Activated CD8-positive, alpha-beta T cell treated with anti-CD3 and anti-CD28 coated beads for 36 hours (primary cell): ENCODE measurements around the gene USP50. TPM values are rescaled to one million over a fixed set of nuclear protein-coding genes. Genes with fewer than 3 reads are reported as not detected.
"Not testable (repeated sequence)": the region's sequence is repeated elsewhere in the genome, so short reads cannot be mapped to it uniquely, and the experiment has no call there.

ENCODE experiments used
- ATAC-seq: fragments of 200-7000 bp; cut with Tn5 transposase; one replicate; pipeline ENCODE4 v1.10.0; 2021; ENCODE audit warnings: mild to moderate bottlenecking, moderate library complexity
- CTCF ChIA-PET: fragments of 350-600 bp; sonication (Branson Sonifier 250); formaldehyde crosslinking; loops from one replicate; lab custom pipeline; 2021; ENCODE audit warnings: antibody characterized with exemption; lab: Charles Lee
- POLR2A ChIA-PET: fragments of 350-600 bp; sonication (Branson Sonifier 250); formaldehyde crosslinking; loops from one replicate; lab custom pipeline; 2021; ENCODE audit warnings: antibody characterized with exemption; lab: Charles Lee
- DNase-seq: peaks from one replicate; pipeline ENCODE4 v3.0.0-alpha.2; 2020
- H3K27ac Mint-ChIP-seq: one replicate; pipeline ENCODE4 v1.8.0; 2021; ENCODE audit warnings: mild to moderate bottlenecking, mixed read lengths
- H3K27me3 Mint-ChIP-seq: one replicate; pipeline ENCODE4 v1.8.0; 2021; ENCODE audit warnings: mixed read lengths
- H3K36me3 Mint-ChIP-seq: one replicate; pipeline ENCODE4 v1.8.0; 2021; ENCODE audit warnings: low read depth, mixed read lengths
- H3K4me1 Mint-ChIP-seq: one replicate; pipeline ENCODE4 v1.8.0; 2021; ENCODE audit warnings: low read depth, mixed read lengths
- H3K4me3 Mint-ChIP-seq: one replicate; pipeline ENCODE4 v1.8.0; 2021; ENCODE audit warnings: mild to moderate bottlenecking, moderate library complexity, mixed read lengths
- H3K9me3 Mint-ChIP-seq: one replicate; pipeline ENCODE4 v1.8.0; 2021; ENCODE audit warnings: mixed read lengths
- intact Hi-C: fragments of 100-400 bp; cut with micrococcal nuclease; formaldehyde crosslinking; loops from one replicate; pipeline ENCODE4 v1.10.0; 2022
- total RNA-seq, 2 experiments: library from RNA; stranded (reverse); gene quantifications; one replicate each; pipeline ENCODE4 v1.2.3, GENCODE V29; 2021
- TF ChIP-seq, protein P1 (sequence below): fragments of 200-600 bp; IDR thresholded peaks from one replicate; pipeline ENCODE4 v1.8.0; 2022; ENCODE audit warnings: antibody characterized with exemption, mild to moderate bottlenecking

The USP50 gene
- total RNA-seq, 2 experiments from 2014 or later = not detected

DNA sequence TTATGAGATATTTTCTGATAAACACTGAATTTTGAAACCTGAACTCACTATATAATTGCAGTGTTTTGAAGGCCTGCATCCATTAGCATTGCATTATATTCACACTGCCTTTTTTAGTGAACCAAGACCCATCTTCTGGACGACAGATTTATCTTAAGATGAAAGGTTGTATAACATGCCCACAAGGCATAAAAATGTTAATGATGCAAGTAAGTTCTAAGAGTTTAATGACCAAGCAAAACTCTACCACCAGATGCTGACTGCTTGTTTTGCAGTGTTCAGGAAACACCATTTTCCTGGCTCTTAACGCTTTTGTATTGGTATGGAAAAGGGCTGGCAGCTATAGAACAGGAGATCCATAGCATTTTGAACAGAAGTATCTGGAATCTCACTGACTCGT, 46.1 kb downstream of the USP50 start:
- ATAC-seq = no peak
- Mint-ChIP-seq H3K36me3 (peaks cover 33% of the 10 kb centered on the region), H3K9me3 (no peaks in the 10 kb centered on the region), H3K27me3 (no peaks in the 10 kb centered on the region), H3K4me3 (no peak overlapping the region), H3K4me1 (no peaks in the 10 kb centered on the region), H3K27ac (no peak overlapping the region)
- intact Hi-C loops = no loop called here
- no peak for DNase-seq
- POLR2A ChIA-PET = interaction anchor here (0.6 kb wide), 1 partner anchor 53 kb away, joined by 3 read pairs; no protein-coding TSS in a partner anchor
- CTCF ChIA-PET = no interaction called here
- TF ChIP-seq, protein P1, sequence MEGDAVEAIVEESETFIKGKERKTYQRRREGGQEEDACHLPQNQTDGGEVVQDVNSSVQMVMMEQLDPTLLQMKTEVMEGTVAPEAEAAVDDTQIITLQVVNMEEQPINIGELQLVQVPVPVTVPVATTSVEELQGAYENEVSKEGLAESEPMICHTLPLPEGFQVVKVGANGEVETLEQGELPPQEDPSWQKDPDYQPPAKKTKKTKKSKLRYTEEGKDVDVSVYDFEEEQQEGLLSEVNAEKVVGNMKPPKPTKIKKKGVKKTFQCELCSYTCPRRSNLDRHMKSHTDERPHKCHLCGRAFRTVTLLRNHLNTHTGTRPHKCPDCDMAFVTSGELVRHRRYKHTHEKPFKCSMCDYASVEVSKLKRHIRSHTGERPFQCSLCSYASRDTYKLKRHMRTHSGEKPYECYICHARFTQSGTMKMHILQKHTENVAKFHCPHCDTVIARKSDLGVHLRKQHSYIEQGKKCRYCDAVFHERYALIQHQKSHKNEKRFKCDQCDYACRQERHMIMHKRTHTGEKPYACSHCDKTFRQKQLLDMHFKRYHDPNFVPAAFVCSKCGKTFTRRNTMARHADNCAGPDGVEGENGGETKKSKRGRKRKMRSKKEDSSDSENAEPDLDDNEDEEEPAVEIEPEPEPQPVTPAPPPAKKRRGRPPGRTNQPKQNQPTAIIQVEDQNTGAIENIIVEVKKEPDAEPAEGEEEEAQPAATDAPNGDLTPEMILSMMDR = no peak

GRCh38 chr15:50496692-50497091, 49.8 kb downstream of the USP50 start:
- intact Hi-C loops = no loop called here
- CTCF ChIA-PET = no interaction called here

DNA sequence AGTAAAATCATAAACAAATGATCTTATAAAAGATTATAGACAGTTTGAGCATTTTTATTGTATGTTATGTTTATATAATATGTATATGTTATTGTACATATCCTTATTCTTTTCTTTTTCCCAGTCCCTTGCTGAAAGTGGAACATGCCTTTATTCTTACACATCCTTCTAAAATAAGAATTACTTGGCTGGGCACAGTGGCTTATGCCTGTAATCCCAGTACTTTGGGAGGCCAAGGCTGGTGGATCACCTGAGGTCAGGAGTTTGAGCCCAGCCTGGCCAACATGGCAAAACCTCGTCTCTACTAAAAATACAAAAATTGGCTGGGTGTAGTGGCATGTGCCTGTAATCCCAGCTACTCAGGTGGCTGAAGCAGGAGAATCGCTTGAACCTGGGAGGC, 51.9 kb downstream of the USP50 start:
- H3K9me3 Mint-ChIP-seq, POLR2A ChIA-PET, H3K4me3 Mint-ChIP-seq, intact Hi-C loops, CTCF ChIA-PET, ATAC-seq, DNase-seq, H3K27ac Mint-ChIP-seq, H3K27me3 Mint-ChIP-seq, H3K4me1 Mint-ChIP-seq: not testable (repeated sequence)
- peaks cover 48% of the 10 kb centered on the region for H3K36me3 Mint-ChIP-seq

More at GRCh38 chr15:50496692-50497091, 49.8 kb downstream of the USP50 start:
- DNase-seq (no peak), ATAC-seq (peak; percentile 34)
- Mint-ChIP-seq H3K27ac (peak overlapping the region; percentile 34), H3K27me3 (no peaks in the 10 kb centered on the region), H3K9me3 (no peaks in the 10 kb centered on the region), H3K4me1 (no peaks in the 10 kb centered on the region), H3K36me3 (peaks cover 48% of the 10 kb centered on the region), H3K4me3 (no peak overlapping the region)
- TF ChIP-seq, protein P1 = no peak
- POLR2A ChIA-PET = no interaction called here

- Mint-ChIP-seq H3K4me3 (no peak overlapping the region), H3K27me3 (no peaks in the 10 kb centered on the region), H3K36me3 (peaks cover 44% of the 10 kb centered on the region), H3K9me3 (no peaks in the 10 kb centered on the region), H3K27ac (peak overlapping the region; percentile 25), H3K4me1 (no peaks in the 10 kb centered on the region)
- DNase-seq (no peak), ATAC-seq (no peak)
- intact Hi-C loops = no loop called here
- TF ChIP-seq, protein P1 = no peak
- ChIA-PET POLR2A (no interaction called here), CTCF (no interaction called here)
Observed at GRCh38 chr15:50493625-50494024, 52.8 kb downstream of the USP50 start.

GRCh38 chr15:50487287-50487686, 59.2 kb downstream of the USP50 start:
- TF ChIP-seq, protein P1 = no peak
- Mint-ChIP-seq H3K27ac (peak overlapping the region; percentile 76), H3K27me3 (no peaks in the 10 kb centered on the region), H3K9me3 (no peaks in the 10 kb centered on the region), H3K36me3 (peaks cover 51% of the 10 kb centered on the region), H3K4me1 (peaks cover 22% of the 10 kb centered on the region), H3K4me3 (no peak overlapping the region)
- peak; percentile 83 for ATAC-seq
- intact Hi-C loops = loop anchor here (10.0 kb wide), 1 partner anchor 132 kb away; the partner anchor contains the start of gene GABPB1
- peak; percentile 40 for DNase-seq
- ChIA-PET POLR2A (interaction anchor here (1.6 kb wide), 1 partner anchor 132 kb away, joined by 6 read pairs; the partner anchor contains the start of gene GABPB1), CTCF (no interaction called here)
